SK-N-SH treated with all-trans-retinoic acid at 6 μM for 48 hours (cell line): Measurements from ENCODE around the gene C1QL2.

Source experiments
- ATAC-seq: fragments of 200-7000 bp; cut with Tn5 transposase; 3 replicates; pipeline ENCODE4 v1.9.1; 2020; ENCODE audit warnings: mild to moderate bottlenecking, moderate library complexity
- ARNTL ChIP-seq: fragments of 450-650 bp; formaldehyde crosslinking; IDR thresholded peaks from 2 replicates; pipeline ENCODE4 v1.5.0; 2020; ENCODE audit warnings: low read depth, mild to moderate bottlenecking, moderate library complexity, borderline replicate concordance
- BACH2 ChIP-seq: fragments of 250-450 bp; sonication (Bioruptor Pico); IDR thresholded peaks from 2 replicates; pipeline ENCODE4 v1.9.0; 2021; ENCODE audit warnings: mild to moderate bottlenecking, borderline replicate concordance
- CSDC2 ChIP-seq: fragments of 250-450 bp; sonication (Bioruptor Pico); IDR thresholded peaks from 2 replicates; pipeline ENCODE4 v1.5.0; 2020; ENCODE audit warnings: mild to moderate bottlenecking, moderate library complexity
- CSRNP3 ChIP-seq: fragments of 250-450 bp; sonication (Bioruptor Pico); IDR thresholded peaks from 2 replicates; pipeline ENCODE4 v1.5.1; 2021; ENCODE audit warnings: mild to moderate bottlenecking, moderate library complexity
- ESRRG ChIP-seq: fragments of 250-450 bp; sonication (Bioruptor Pico); IDR thresholded peaks from 2 replicates; pipeline ENCODE4 v1.6.1; 2021; ENCODE audit warnings: mild to moderate bottlenecking
- GLIS3 ChIP-seq: fragments of 250-450 bp; sonication (Bioruptor Pico); IDR thresholded peaks from 2 replicates; pipeline ENCODE4 v1.5.0; 2020; ENCODE audit warnings: mild to moderate bottlenecking, moderate library complexity
- ISL1 ChIP-seq: fragments of 250-450 bp; sonication (Bioruptor Pico); IDR thresholded peaks from 2 replicates; pipeline ENCODE4 v2.1.2; 2022; ENCODE audit warnings: mild to moderate bottlenecking, moderate library complexity
- OSR1 ChIP-seq: fragments of 250-450 bp; sonication (Bioruptor Pico); IDR thresholded peaks from 2 replicates; pipeline ENCODE4 v1.8.0; 2022; ENCODE audit warnings: moderate library complexity, mild to moderate bottlenecking, inconsistent platforms
- PATZ1 ChIP-seq: fragments of 250-450 bp; sonication (Bioruptor Pico); IDR thresholded peaks from 2 replicates; pipeline ENCODE4 v1.8.0; 2020; ENCODE audit warnings: mild to moderate bottlenecking, moderate library complexity, borderline replicate concordance
- RARB ChIP-seq: fragments of 250-450 bp; sonication (Bioruptor Pico); IDR thresholded peaks from 2 replicates; pipeline ENCODE4 v1.8.0; 2021; ENCODE audit warnings: mild to moderate bottlenecking, moderate library complexity
- SNAI2 ChIP-seq: fragments of 250-450 bp; sonication (Bioruptor Pico); IDR thresholded peaks from 2 replicates; pipeline ENCODE4 v1.5.0; 2020; ENCODE audit warnings: mild to moderate bottlenecking, moderate library complexity
- TCF4 ChIP-seq: fragments of 250-450 bp; sonication (Bioruptor Pico); IDR thresholded peaks from 2 replicates; pipeline ENCODE4 v1.8.0; 2021; ENCODE audit warnings: mild to moderate bottlenecking, moderate library complexity, borderline replicate concordance
- TOX ChIP-seq: fragments of 250-450 bp; sonication (Bioruptor Pico); IDR thresholded peaks from 2 replicates; pipeline ENCODE4 v1.8.0; 2021; ENCODE audit warnings: mild to moderate bottlenecking, moderate library complexity, borderline replicate concordance
- TSHZ2 ChIP-seq: fragments of 250-450 bp; sonication (Bioruptor Pico); IDR thresholded peaks from 2 replicates; pipeline ENCODE4 v1.5.0; 2020; ENCODE audit warnings: mild to moderate bottlenecking, moderate library complexity
- ZC3H10 ChIP-seq: fragments of 250-450 bp; sonication (Bioruptor Pico); IDR thresholded peaks from 2 replicates; pipeline ENCODE4 v1.5.1; 2021; ENCODE audit warnings: mild to moderate bottlenecking, moderate library complexity
- ZFP3 ChIP-seq: fragments of 250-450 bp; sonication (Bioruptor Pico); IDR thresholded peaks from 2 replicates; pipeline ENCODE4 v1.5.0; 2020; ENCODE audit warnings: mild to moderate bottlenecking, moderate library complexity
- ZNF565 ChIP-seq: fragments of 450-650 bp; formaldehyde crosslinking; conservative IDR thresholded peaks from 2 replicates; pipeline ENCODE4 v1.5.0; 2020; ENCODE audit warnings: low read depth, mild to moderate bottlenecking, moderate library complexity
- ZNF70 ChIP-seq: fragments of 450-650 bp; formaldehyde crosslinking; IDR thresholded peaks from 2 replicates; pipeline ENCODE4 v1.5.0; 2020; ENCODE audit warnings: mild to moderate bottlenecking, moderate library complexity
- ZNF8 ChIP-seq: fragments of 450-650 bp; formaldehyde crosslinking; IDR thresholded peaks from 2 replicates; pipeline ENCODE4 v1.5.0; 2020; ENCODE audit warnings: mild to moderate bottlenecking, moderate library complexity
- TF ChIP-seq, protein P1 (sequence below): fragments of 250-450 bp; sonication (Bioruptor Pico); IDR thresholded peaks from 2 replicates; pipeline ENCODE4 v1.5.1; 2020; ENCODE audit warnings: low read depth, mild to moderate bottlenecking, moderate library complexity
- TF ChIP-seq, protein P2 (sequence below): fragments of 250-450 bp; sonication (Bioruptor Pico); IDR thresholded peaks from 2 replicates; pipeline ENCODE4 v1.8.0; 2021; ENCODE audit warnings: low read depth, mild to moderate bottlenecking, moderate library complexity, borderline replicate concordance

C1QL2 gene

DNA sequence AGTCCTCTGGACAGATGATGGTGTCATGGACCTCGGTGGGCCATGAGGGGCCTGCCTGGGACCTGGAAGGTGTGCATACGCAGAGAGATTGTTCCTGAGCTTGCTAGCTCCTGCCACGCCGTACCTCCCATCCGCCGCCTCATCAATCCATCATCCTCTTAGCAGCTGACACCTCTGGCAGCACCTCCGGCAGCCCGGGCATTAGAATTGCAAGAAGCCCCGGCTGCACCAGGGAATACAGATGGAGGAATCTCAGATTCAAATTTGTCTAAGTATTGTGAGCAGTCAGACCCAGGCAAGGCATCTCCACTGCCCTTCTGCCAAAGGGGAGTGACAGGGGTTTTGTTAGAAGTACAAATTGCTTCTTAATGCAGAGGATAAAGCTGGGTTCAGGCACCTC is 4.5 kb downstream of the C1QL2 start:
- no peak for ATAC-seq
- TF ChIP-seq BACH2 (CRISPR knock-in tag) (no peak), CSDC2 (no peak), RARB (CRISPR knock-in tag) (no peak), ZNF565 (CRISPR knock-in tag) (no peak), ESRRG (CRISPR knock-in tag) (no peak), TOX (CRISPR knock-in tag) (no peak), ZC3H10 (CRISPR knock-in tag) (no peak), TSHZ2 (CRISPR knock-in tag) (no peak), OSR1 (no peak), ZNF8 (CRISPR knock-in tag) (no peak), CSRNP3 (CRISPR knock-in tag) (no peak), TCF4 (no peak), ZFP3 (CRISPR knock-in tag) (no peak), ISL1 (CRISPR knock-in tag) (no peak), SNAI2 (CRISPR knock-in tag) (no peak), PATZ1 (CRISPR knock-in tag) (no peak)
- TF ChIP-seq, protein P1, sequence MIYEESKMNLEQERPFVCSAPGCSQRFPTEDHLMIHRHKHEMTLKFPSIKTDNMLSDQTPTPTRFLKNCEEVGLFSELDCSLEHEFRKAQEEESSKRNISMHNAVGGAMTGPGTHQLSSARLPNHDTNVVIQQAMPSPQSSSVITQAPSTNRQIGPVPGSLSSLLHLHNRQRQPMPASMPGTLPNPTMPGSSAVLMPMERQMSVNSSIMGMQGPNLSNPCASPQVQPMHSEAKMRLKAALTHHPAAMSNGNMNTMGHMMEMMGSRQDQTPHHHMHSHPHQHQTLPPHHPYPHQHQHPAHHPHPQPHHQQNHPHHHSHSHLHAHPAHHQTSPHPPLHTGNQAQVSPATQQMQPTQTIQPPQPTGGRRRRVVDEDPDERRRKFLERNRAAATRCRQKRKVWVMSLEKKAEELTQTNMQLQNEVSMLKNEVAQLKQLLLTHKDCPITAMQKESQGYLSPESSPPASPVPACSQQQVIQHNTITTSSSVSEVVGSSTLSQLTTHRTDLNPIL (CRISPR knock-in tag), result no peak
- TF ChIP-seq, protein P2, sequence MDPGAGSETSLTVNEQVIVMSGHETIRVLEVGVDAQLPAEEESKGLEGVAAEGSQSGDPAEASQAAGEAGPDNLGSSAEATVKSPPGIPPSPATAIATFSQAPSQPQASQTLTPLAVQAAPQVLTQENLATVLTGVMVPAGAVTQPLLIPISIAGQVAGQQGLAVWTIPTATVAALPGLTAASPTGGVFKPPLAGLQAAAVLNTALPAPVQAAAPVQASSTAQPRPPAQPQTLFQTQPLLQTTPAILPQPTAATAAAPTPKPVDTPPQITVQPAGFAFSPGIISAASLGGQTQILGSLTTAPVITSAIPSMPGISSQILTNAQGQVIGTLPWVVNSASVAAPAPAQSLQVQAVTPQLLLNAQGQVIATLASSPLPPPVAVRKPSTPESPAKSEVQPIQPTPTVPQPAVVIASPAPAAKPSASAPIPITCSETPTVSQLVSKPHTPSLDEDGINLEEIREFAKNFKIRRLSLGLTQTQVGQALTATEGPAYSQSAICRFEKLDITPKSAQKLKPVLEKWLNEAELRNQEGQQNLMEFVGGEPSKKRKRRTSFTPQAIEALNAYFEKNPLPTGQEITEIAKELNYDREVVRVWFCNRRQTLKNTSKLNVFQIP, result no peak

DNA sequence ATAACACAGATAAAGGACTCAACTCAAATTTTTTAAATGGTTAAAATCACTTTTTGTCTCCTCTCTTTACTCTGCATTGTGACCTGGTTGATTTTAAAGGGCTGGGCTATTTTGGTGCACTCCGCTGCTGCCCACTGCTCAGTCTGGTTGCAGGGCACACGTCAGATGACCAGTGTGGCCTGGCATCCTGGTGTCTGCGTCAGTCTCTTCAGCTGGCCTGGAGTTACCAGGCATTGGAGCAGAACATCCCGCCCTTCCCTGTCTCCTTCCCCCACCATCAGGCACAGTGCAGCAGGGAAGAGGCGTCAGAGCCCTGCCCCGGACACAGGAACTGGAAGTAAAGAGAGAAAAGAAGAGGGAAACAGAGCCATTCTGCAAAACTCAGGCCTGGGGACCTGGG is 8.9 kb downstream of the C1QL2 start:
- ATAC-seq, result no peak
- TF ChIP-seq ZNF70 (CRISPR knock-in tag) (no peak), ESRRG (CRISPR knock-in tag) (no peak), ZC3H10 (CRISPR knock-in tag) (no peak), ZNF565 (CRISPR knock-in tag) (no peak), ARNTL (CRISPR knock-in tag) (no peak)

DNA sequence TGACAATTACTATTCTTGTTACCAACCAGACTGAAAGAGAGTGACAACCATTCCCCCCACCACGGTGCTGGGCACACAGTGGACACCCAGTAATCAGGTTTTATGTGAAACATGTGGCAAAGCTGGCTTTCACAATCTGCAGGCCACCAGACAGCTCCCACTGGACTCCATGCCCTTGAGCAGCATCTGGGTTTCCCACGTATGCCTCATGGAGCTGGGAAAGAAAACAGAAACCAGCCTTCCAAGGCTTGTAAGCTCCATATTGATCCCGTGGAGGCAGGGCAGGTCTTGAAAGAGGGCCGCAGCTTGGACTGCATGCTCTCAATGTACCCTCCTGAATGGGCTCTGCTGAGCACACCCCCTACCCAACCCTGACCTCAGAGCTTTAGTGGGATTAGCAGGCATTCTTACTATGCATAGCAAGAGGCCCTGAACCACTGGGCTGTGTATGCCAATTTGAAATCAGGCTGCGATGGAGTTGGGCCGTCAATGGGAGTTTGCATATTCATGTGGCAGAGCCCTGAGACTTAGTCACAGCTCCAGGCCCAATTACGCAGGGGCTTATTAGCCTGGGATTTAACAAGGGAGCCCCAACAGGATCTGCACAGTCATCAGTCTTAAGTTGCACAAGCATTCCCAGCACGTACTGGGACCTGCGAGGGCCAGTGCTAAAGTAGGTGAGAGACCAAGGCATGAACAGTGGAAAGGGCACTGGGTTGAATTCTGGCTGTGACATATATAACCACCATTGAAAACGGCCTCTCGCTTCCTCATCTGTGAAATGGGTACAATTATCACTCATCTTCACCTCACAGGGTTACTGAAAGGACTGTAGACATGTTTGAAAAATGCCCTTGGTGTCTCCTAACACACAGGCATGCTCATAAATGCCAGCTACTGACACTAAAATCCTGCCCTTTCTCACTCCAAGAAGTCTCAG is 10.5 kb downstream of the C1QL2 start:
- TF ChIP-seq GLIS3 (no peak), BACH2 (CRISPR knock-in tag) (no peak), SNAI2 (CRISPR knock-in tag) (no peak), CSDC2 (no peak)
- TF ChIP-seq, all 23 proteins: peak for 0
- no peak for ATAC-seq
